ENCODE data around the gene TFR2.

- TF ChIP-seq ZBTB8A (CRISPR knock-in tag; IDR thresholded peaks at IDR 0.05; ENCODE audit: borderline replicate concordance, low read depth) = no peak
- no peak for TF ChIP-seq PBX3 (CRISPR knock-in tag; IDR thresholded peaks at IDR 0.05; ENCODE audit: borderline replicate concordance)
- TF ChIP-seq CTCF (CRISPR knock-in tag; IDR thresholded peaks at IDR 0.05) = no peak
- TF ChIP-seq ESRRA (CRISPR knock-in tag; IDR thresholded peaks at IDR 0.05; ENCODE audit: low read depth) = no peak
- no peak for TF ChIP-seq PBX2 (CRISPR knock-in tag; IDR thresholded peaks at IDR 0.05)
- TF ChIP-seq ISX (CRISPR knock-in tag; conservative IDR thresholded peaks at IDR 0.05) = no peak
- no peak for TF ChIP-seq NR3C1 (CRISPR knock-in tag; IDR thresholded peaks at IDR 0.05)
- TF ChIP-seq SIX4 (CRISPR knock-in tag; IDR thresholded peaks at IDR 0.05) = no peak
- no peak for TF ChIP-seq LCORL (IDR thresholded peaks at IDR 0.05)
- no peak for TF ChIP-seq LCORL (CRISPR knock-in tag; IDR thresholded peaks at IDR 0.05)
- TF ChIP-seq TOPORS (CRISPR knock-in tag; IDR thresholded peaks at IDR 0.05) = no peak
- TF ChIP-seq ZBTB39 (CRISPR knock-in tag; IDR thresholded peaks at IDR 0.05) = no peak
- no peak for TF ChIP-seq ATF2 (CRISPR knock-in tag; IDR thresholded peaks at IDR 0.05)
These were observed 45.0 kb upstream of the TFR2 start for GRCh38 chr7:100686201-100686821.
